Measurements from ENCODE around the gene HCFC2.
"Not testable (repeated sequence)": the region's sequence is repeated elsewhere in the genome, so short reads cannot be mapped to it uniquely, and the experiment has no call there.

Gene HCFC2

DNA sequence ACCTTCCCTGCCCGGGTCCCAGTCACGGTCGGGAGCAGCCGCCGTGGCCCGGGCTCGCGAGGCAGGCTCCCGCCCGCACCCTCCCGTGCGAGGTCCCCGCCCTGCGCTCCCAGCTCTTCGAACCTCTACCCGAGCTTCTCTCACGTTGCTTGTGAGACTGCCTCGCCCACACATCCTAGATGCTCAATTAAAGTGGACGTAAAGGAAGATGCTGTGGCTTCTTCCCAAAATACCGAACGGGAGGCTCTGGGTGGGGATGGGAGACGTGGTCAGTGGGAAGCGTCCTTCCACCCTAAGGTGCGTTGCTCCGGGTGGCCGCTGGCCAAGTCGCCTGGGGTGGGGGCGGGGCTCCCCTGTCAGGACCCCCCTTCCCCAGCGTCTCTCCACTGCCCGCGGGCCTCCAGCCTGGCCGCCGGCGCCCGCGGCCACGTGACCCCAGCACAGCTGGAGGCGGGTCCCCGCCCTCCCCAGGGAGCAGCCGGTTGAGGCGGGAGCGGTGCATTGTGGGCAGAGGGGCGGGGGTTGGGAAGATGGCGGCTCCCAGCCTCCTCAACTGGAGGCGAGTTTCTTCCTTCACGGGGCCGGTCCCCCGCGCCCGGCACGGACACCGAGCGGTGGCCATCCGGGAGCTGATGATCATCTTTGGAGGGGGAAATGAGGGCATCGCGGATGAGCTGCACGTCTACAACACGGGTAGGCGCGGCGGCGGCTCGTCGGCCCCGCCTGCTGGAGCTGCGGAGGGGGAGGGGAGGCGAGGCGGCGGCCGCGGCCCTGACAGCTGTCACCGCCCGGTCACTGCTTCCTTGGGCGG is at the start of gene HCFC2:
Gene HCFC2, plus strand, starts transcription at position 501 of the 811 bp plus-strand sequence. Its CDS starts 30 bp downstream, at position 531.
- peak; percentile 93 for DNase-seq

- not testable (repeated sequence) for DNase-seq
Observed at GRCh38 chr12:104021862-104022261, 42.5 kb upstream of the HCFC2 start.

GRCh38 chr12:104022786-104023185 is 41.5 kb upstream of the HCFC2 start:
- no peak for DNase-seq

DNA sequence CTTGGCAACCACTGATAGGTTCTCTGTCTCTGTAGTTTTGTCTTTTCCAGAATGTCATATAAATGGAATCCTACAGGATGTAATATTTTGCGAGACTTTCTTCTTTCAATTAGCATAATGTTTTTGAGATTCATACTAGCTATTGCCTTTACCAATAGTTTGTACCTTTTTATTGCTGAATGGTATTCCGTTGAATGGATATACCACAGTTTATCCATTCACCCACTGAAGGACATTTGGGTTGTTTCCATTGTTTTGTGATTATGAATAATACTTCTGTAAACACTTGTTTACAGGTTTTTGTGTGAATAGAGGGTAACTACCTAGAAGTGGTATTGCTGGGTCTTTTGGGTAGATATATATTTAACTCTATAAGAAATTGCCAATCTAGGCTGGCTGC is 40.6 kb upstream of the HCFC2 start:
- DNase-seq = no peak

DNA sequence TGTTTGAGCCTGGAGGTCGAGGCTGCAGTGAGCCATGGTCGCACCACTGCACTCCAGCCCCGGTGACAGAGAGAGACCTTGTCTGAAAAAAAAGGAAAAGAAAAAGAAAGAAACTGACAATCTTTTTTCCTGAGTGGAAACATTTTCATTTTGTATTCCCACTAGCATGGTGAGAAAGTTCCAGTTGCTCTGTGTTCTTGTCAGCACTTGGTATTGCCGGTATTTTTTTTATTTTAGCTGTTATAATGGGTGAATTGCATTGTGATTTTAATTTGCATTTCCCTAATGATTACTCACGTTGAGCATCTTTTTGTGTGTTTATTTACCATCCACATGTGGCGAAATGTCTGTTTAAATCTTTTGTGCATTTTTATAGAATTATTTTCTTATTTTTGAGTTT is 40.0 kb upstream of the HCFC2 start:
- no peak for DNase-seq

- no peak for DNase-seq
Observed at GRCh38 chr12:104025771-104026170, 38.6 kb upstream of the HCFC2 start.

DNA sequence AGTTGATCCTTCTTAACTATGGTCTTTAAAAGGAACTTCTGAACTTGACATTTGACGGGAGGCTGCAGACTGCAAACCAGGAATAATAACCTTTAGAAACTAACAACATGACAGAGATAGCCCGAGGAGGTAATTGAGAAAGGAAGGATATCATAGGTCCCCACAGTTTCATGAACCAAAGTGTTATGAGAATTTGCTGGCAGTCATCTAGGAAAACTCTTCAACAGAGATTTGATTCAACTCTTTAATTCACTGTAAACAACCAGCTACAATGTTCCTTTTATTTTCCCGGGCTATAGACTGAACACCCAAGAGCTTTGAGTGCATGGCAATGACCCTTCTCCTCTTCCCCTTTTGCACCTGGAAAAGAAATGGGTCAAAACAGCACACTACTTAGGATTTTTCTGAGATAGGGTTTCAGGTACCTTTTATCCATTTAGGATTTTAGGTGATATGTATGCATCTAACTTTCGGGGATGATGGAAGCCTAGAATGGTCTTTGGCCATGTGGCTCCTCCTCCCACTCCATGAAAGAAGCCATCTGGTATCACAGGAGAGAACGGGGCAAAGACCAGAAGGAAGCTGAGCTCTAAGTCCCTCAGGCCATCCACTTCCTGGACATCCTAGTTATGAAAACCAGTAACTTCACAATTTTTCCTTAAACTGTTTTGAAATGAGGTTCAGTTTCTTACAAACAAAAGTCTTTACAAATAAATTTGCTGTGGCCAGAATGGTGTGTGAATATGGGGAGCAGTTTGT is 37.3 kb upstream of the HCFC2 start:
- DNase-seq = no peak

DNA sequence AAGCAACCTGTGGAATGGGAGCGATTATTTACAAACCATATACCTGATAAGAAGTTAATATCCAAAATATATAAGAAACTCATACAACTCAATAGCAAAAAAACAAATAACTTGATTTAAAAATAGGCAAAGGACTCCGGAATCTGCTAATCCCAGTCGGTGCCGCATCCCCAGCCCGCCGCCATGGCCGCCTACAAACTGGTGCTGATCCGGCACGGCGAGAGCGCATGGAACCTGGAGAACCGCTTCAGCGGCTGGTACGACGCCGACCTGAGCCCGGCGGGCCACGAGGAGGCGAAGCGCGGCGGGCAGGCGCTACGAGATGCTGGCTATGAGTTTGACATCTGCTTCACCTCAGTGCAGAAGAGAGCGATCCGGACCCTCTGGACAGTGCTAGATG is 33.7 kb upstream of the HCFC2 start:
- not testable (repeated sequence) for DNase-seq

DNA sequence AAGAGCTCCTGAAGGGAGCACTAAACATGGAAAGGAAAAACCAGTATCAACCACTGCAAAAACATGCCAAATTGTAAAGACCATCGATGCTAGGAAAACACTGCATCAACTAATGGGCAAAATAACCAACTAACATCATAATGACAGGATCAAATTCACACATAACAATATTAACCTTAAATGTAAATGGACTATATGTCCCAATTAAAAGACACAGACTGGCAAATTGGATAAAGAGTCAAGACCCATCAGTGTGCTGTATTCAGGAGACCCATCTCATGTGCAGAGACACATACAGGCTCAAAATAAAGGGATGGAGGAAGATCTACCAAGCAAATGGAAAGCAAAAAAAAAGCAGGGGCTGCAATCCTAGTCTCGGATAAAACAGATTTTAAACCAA is 28.2 kb upstream of the HCFC2 start:
- not testable (repeated sequence) for DNase-seq

- DNase-seq = not testable (repeated sequence)
Observed at GRCh38 chr12:104039769-104040168, 24.6 kb upstream of the HCFC2 start.

DNA sequence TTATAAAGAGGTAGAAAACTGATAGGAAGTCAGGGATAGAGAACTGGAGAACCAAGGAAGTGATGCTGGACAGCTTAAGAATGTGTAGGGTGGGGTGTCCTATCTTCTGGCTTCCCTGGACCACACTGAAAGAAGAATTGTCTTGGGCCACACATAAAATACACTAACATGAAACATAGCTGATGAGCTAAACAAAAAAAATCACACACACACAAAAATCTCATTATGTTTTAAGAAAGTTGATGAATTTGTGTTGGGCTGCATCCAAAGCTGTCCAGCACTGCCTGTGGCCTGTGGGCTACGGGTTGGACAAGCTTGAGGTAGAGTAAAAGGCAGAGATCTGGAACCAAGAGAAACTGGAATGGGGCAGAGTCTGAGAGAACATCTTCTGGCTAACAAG is 21.8 kb upstream of the HCFC2 start:
- no peak for DNase-seq

DNA sequence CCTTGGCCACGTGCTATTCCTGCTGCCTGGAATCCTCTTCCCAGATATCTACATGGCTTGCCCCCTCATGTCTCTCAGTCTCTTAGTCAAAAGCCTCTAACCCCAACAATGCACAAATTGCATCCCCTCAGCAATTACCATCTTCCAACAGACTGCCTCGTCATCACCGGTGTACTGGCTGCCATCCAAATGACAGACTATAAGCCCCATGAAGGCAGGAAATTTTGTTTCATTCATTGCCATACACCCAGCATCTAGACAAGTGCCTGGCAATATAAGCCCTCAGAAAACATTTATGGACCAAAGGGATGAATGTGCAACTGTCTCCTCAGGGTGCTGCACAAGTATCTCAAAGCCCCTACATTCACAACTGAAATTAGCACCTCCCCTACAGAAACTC is 20.2 kb upstream of the HCFC2 start:
- no peak for DNase-seq

- DNase-seq = no peak
Observed at GRCh38 chr12:104046306-104046705, 18.0 kb upstream of the HCFC2 start.

GRCh38 chr12:104048162-104048561 is 16.2 kb upstream of the HCFC2 start:
- DNase-seq = no peak

- DNase-seq = no peak
Observed at GRCh38 chr12:104048811-104049210, 15.5 kb upstream of the HCFC2 start.

- DNase-seq = no peak
Observed at GRCh38 chr12:104049278-104049902, 14.9 kb upstream of the HCFC2 start.

DNA sequence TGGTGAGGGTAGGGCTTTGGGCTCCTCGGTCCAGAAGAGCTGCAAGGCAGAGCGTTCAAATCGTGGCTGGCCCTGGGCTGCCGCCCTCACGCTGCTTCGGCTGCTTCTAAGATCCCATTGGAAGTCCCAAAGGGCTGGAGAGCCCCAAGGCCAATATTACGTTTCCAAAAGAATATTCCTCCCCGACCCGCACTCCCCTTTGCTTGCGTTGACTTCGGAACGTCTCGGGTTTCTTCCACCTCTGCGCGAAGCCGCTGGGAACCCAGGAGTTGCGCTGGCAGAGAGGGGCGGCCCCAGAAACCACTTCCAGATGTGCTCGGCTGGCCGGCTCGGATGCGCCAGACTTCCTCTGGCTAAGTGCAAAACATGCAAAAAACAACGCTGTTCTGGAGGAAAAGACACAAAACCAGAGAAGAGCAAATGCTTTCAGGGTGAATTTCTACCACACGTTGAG is 14.4 kb upstream of the HCFC2 start, which contains the start of gene GLT8D2:
Gene GLT8D2, minus strand, starts transcription at position 285 of the 454 bp plus-strand sequence. CDS start 30,539 bp downstream, outside the sequence.
- peak; percentile 30 for DNase-seq

- DNase-seq = no peak
Observed at GRCh38 chr12:104050436-104050835, 13.9 kb upstream of the HCFC2 start.

GRCh38 chr12:104054681-104055346 is 9.5 kb upstream of the HCFC2 start:
- DNase-seq = peak; percentile 68

DNA sequence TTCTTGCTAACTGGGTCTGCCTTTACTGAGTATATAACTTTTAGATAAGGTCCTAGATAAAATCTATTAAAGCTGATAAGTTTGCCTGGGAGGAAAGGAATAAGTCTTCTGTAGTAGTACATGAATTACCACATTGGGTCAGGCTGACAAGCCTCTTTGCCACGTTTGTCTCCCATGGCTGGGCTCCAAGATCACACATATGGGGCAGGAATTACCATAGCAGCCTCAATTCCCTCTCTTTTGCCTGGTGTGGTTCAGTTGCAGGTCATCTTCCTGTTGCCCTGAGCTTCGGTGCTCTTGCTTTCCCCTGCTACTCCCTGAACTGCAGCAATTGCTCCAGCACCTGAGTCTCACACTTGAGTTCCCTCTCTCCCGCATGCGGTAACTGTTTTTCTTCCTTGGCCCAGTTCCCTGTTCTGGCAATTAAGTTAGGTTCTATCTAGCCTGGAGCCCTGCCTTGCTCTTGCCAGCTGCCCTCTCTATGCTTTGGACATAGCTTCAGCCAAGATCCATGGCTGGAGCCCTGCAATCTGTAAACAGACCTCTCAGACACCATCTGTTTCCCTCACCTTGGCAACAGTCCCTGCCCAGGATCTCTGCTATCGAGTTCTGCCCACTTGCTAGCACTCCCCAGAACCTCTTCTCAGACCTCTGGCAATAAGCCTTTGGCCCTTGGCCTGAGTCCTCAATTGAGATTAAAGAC is 8.5 kb upstream of the HCFC2 start:
- DNase-seq = peak; percentile 82

DNA sequence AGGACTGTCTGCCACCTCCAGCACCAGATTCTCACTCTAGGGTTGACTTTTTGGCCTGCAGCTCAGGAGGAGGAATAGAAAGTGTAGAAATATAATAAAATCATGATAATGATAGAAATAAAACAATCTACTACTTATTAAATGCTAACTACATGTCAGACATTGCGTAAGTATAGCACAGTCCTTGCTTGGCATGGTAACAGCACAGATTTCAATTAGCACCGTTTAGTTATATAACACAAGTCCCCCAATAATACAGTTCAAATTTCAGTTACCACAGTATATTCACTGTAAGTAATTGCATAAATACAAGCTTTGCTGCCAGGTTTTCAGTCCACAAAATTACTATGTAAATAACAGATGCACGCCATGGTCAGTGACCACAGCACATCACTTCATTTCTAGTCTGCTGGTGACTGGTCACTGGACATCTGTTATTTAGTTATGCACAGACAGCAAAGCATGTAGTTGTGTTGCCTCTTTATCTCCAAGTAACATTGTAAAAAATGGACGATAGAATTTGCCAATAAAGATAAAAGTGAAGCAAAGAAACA is 7.8 kb upstream of the HCFC2 start:
- DNase-seq = peak; percentile 55

GRCh38 chr12:104057771-104058197 is 6.5 kb upstream of the HCFC2 start:
- peak; percentile 2 for DNase-seq

Measured in NCI-H146 (cell line).